PFSK-1 (cell line): ENCODE data around the gene LAMC1.

ENCODE experiments used
- FOXP2 ChIP-seq: optimal IDR thresholded peaks from 2 replicates; pipeline ENCODE3; 2011; ENCODE audit warnings: borderline replicate concordance, control low read depth, inconsistent platforms; ENCODE audit not compliant: insufficient read depth; ENCODE audit errors: extremely low read length, extremely low read depth
- POLR2AphosphoS5 ChIP-seq: IDR thresholded peaks from 2 replicates; pipeline ENCODE4 v1.6.1; 2012; ENCODE audit warnings: low read depth, mild to moderate bottlenecking, control low read depth, low read length, moderate library complexity
- SIN3A ChIP-seq: IDR thresholded peaks from 2 replicates; pipeline ENCODE4 v1.6.1; 2012; ENCODE audit warnings: mild to moderate bottlenecking, low read length, moderate library complexity, borderline replicate concordance; ENCODE audit not compliant: insufficient read depth
- TAF1 ChIP-seq: IDR thresholded peaks from 2 replicates; pipeline ENCODE4 v1.6.1; 2012; ENCODE audit warnings: low read length, control low read depth, borderline replicate concordance; ENCODE audit not compliant: insufficient read depth
- TF ChIP-seq, protein P1 (sequence below), 2 experiments: IDR thresholded peaks; 2 replicates each; pipeline versions ENCODE4 v1.6.1 to v1.8.0; 2011 to 2012; ENCODE audit warnings: low read depth in 2 of 2, low read length in 2 of 2, control low read depth in 1 of 2, inconsistent platforms in 1 of 2, mild to moderate bottlenecking in 1 of 2, moderate library complexity in 1 of 2; ENCODE audit not compliant: insufficient read depth in 1 of 2

DNA sequence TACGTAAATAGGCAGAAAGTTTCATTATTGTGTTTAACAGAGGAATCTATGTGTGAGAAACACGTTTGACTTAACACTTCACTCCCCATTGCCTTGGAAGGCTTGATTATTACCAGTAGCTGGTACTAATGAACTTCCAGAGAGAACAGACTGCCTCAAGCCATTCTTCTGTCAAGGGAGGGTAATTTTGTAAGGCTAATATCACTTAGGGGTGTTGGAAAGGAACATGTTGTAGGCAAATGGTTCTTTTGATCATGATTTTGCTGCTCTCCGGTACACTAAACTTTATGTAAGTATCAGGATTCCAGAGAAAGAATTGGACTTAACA, 1.8 kb downstream of the LAMC1 start:
- TF ChIP-seq POLR2AphosphoS5: no peak
- no peak for TF ChIP-seq SIN3A
- TF ChIP-seq, protein P1, sequence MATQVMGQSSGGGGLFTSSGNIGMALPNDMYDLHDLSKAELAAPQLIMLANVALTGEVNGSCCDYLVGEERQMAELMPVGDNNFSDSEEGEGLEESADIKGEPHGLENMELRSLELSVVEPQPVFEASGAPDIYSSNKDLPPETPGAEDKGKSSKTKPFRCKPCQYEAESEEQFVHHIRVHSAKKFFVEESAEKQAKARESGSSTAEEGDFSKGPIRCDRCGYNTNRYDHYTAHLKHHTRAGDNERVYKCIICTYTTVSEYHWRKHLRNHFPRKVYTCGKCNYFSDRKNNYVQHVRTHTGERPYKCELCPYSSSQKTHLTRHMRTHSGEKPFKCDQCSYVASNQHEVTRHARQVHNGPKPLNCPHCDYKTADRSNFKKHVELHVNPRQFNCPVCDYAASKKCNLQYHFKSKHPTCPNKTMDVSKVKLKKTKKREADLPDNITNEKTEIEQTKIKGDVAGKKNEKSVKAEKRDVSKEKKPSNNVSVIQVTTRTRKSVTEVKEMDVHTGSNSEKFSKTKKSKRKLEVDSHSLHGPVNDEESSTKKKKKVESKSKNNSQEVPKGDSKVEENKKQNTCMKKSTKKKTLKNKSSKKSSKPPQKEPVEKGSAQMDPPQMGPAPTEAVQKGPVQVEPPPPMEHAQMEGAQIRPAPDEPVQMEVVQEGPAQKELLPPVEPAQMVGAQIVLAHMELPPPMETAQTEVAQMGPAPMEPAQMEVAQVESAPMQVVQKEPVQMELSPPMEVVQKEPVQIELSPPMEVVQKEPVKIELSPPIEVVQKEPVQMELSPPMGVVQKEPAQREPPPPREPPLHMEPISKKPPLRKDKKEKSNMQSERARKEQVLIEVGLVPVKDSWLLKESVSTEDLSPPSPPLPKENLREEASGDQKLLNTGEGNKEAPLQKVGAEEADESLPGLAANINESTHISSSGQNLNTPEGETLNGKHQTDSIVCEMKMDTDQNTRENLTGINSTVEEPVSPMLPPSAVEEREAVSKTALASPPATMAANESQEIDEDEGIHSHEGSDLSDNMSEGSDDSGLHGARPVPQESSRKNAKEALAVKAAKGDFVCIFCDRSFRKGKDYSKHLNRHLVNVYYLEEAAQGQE (IDR thresholded peaks at IDR 0.05; ENCODE audit: insufficient read depth in 1 of 2, low read depth in 2 of 2, low read length in 2 of 2): no peak
- TF ChIP-seq TAF1: no peak
- no peak for TF ChIP-seq FOXP2
